ENCODE measurements around the gene POU2AF1.
"Not testable (repeated sequence)": the region's sequence is repeated elsewhere in the genome, so short reads cannot be mapped to it uniquely, and the experiment has no call there.

POU2AF1 gene

DNA sequence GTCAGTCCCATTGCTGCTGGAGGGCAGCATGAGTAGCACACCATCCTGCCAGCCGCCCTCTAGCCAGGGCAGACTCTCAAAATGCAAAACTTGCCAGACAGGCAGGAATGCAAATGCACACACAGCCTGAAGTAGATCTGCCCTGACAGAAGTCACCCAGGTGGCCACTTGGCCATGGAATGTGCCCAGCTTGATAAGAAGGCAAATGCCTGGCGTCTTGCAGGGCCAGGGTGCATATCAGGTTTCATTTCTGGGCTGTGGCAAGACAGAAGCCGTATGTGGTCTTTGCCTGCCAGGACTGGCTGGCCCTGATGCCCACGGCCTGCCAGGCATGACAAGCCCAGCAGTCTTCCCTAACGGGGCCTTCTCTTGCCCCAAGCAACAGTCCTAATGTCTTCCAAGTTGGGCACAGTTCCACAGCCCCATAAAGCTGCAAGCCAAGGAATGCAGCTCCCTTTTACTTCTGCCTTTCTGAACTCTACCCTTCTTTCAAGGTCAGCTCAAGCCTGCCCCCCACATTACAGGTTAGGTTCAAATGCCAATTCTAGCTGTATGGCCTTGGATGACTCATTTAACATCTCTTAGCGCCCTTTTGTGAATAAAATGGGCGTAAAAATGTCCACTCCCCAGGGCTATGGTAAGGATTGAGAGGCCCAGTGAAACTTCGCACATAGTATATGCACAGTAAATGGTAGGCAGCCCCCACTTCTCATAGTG lies 51.0 kb downstream of the POU2AF1 start:
- TF ChIP-seq POLR2A (IDR thresholded peaks at IDR 0.05; ENCODE audit: low read depth, low read length) = no peak
- DNase-seq (ENCODE audit: insufficient read length, low spot score) (no peak), FAIRE-seq (no peak)

DNA sequence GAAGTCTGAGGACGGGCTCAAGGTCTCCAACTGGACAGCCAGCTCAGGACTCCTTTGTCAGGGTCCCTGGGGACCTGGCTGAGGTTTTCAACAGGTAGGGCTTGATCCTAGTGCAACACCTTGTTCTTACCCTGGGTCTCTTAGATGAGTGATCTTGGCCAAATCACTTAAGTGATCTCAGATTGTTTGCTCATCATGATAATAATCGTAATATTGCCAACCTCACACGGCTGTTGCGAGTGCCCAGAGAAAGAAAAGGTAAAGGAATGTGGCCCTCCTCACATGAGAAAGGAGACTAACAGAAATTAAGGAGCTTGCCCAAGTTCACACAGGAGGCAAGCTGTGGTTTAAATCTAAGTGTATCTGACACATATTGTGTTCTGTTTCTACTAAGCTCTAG lies 52.3 kb downstream of the POU2AF1 start:
- DNase-seq (ENCODE audit: insufficient read length, low spot score) = no peak
- FAIRE-seq = no peak
- TF ChIP-seq POLR2A (IDR thresholded peaks at IDR 0.05; ENCODE audit: low read depth, low read length) = no peak

DNA sequence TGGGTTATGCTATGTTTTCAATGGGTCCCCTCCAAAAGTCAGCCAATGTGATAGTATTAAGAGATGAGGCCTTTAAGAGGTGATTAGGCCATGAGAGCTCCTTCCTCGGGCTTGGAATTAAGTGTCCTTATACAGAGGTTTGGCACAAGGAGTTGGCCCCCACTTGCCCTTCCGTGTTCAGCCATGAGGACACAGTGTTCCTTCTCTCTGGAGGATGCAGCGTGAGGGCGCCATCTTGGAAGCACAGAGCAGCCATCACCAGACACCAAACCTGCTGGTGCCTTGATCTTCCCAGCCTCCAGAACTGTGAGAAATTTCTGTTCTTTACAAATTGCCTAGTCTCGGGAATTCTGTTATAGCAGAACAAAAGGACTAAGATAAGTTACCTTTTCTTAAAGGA lies 53.8 kb downstream of the POU2AF1 start:
- TF ChIP-seq POLR2A (IDR thresholded peaks at IDR 0.05; ENCODE audit: low read depth, low read length) = no peak
- no peak for DNase-seq (ENCODE audit: insufficient read length, low spot score)
- FAIRE-seq = no peak

DNA sequence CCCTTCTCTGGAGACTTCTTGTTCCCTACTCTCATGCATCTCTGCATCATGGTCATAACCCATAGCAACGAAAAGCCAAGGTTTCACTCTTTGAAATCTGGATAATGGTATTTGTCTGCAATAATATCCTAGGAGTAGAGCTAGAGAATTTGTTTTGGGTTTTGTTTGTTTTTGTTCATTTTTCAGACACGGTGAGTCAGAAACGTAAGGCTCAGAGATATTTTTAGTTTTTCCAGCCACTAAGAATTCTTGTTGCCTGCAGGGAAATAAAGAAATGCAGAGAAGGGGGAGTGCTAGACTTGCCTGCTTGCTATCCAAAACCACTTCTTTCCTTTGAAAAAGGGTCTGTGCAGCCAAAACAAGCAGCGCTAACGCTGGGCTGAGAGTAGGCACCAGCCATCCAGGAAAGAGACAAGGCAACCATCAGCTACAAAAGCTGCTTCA lies 54.8 kb downstream of the POU2AF1 start:
- no peak for TF ChIP-seq POLR2A (IDR thresholded peaks at IDR 0.05; ENCODE audit: low read depth, low read length)
- no peak for DNase-seq (ENCODE audit: insufficient read length, low spot score)
- FAIRE-seq = no peak

DNA sequence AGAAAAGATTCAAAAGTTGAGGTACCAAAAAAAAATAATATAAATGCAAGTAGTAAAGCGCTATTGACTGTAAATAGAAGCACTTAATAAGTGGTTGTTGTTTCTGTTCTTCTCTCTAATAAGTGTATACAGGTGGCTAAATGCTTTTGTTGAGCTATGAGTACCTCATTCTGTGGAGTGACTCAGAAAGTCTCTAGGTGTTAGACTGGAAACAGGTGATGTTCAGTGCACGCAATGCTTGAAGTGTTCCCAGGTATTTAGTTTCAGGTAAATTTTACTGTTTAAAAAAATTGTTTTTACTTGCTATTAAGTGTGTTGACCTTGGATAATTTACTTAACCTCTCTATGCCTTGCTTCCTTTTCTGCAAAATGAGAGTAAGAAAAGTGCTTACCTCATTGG lies 56.5 kb downstream of the POU2AF1 start:
- no peak for DNase-seq (ENCODE audit: insufficient read length, low spot score)
- FAIRE-seq = no peak

DNA sequence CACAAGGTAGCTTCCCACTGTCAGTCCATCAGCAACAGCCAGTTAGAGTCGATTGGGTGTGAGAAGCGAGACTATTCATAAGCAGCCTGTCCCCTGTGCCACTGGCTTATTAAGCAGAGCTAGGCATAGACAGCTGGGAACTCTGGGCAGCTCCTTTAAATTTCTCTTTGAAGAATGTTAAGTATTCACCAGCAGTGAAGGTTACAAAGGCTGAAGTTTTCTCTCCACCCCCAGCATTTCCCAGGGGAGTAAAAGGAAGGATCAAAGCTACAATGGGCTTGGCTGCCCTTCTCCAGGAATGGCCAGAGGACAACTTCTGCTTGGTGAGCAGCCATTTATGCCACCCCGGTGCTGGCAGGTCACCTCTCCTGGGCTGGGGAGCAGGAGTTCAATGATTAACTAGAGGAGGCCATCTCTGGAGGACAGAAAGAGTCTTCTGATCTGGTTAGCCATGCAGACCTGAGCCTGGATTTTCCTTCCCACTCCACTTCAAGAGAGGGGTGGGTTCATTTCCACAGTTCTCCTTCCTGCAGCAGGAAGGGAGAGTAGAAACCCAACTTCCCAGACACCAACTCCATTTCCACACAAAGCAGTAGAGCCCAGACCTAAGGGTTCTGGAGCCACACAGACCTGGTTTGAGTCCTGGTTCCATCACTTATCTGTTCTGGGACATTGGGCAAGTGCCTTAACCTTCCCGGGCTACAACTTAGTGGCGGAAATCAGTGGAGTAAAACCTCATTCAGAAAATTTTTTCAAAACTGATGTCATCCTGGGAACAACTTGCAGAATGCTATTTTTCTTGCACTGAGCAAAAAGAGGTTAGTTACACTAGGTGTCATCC lies 58.1 kb downstream of the POU2AF1 start:
- FAIRE-seq (no peak), DNase-seq (ENCODE audit: insufficient read length, low spot score) (no peak)
- TF ChIP-seq POLR2A (IDR thresholded peaks at IDR 0.05; ENCODE audit: low read depth, low read length) = no peak

More for the DNA sequence above, 56.5 kb downstream of the POU2AF1 start:
- TF ChIP-seq POLR2A (IDR thresholded peaks at IDR 0.05; ENCODE audit: low read depth, low read length) = no peak

DNA sequence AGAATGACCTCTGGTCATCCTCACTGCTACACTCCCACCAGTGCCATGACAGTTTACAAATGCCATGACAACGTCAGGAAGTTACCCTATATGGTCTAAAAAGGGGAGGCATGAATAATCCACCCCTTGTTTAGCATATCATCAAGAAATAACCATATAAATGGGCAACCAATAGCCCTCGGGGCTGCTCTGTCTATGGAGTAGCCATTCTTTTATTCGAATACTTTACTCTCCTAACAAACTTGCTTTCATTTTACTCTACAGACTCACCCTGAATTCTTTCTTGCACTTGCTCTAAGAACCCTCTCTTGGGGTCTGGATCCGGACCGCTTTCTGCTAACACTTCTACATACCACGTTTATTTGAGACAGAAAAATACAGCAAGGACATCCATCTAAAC lies 58.9 kb downstream of the POU2AF1 start:
- DNase-seq (ENCODE audit: insufficient read length, low spot score); FAIRE-seq: not testable (repeated sequence)

DNA sequence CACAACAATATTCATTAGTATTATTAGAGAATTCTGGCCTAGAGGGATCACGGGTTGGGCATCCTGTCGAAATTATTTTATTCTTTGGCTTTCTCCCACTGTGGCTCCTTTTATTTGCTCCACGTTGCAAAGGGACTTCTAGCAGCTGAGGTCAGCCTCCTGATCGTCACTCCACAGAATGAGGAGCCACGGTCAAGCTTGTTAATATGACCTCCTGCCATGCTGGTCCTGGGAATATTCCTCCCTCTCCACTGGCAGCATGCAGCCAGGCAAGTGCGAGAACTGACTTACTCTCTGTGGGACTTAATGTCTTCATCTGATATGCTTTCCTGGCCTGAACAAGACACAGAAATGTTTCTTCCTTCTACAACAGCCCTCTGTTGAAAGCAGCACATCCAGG lies 59.8 kb downstream of the POU2AF1 start:
- DNase-seq (ENCODE audit: insufficient read length, low spot score) = no peak
- no peak for FAIRE-seq
- no peak for TF ChIP-seq POLR2A (IDR thresholded peaks at IDR 0.05; ENCODE audit: low read depth, low read length)

DNA sequence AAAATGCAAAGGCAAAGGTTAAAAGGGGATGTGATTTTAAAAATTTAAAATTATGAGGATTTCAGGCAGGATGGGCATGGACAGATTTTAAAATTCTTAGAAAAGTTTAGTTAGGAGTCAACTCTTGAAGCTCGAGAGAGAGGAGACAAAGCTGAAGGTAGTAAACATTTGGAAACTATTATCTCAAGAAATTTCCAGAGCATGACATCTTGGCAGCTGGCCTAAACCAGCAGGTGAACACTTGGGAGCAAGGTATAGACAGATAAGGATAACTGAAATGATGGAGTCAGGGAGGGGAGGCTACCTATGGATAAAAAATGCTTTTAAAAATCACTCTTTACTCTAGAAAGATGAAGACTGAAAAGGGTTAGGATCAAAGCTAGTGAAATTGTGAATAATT lies 67.0 kb downstream of the POU2AF1 start:
- no peak for DNase-seq (ENCODE audit: insufficient read length, low spot score)
- TF ChIP-seq POLR2A (IDR thresholded peaks at IDR 0.05; ENCODE audit: low read depth, low read length) = no peak
- FAIRE-seq = no peak

DNA sequence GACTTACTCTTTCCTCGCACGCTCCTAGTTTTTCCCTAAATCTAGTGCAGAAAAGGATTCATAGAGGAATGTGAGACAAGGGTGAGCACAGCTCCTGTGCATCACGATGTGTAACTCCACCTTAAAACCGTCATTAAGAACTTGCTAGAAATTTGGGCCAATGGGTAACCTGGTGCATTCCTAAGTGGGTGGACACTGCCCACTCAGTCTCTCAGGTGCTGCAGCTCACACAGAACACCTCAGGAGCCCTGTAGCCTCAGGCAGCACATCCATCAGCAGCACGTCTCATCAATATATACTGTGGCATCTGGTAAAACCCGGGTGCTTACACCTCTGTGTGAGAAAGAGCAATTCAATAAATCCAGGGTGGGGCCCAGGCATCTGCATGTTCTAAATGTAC lies 68.4 kb downstream of the POU2AF1 start:
- TF ChIP-seq POLR2A (IDR thresholded peaks at IDR 0.05; ENCODE audit: low read depth, low read length) = no peak
- FAIRE-seq (no peak), DNase-seq (ENCODE audit: insufficient read length, low spot score) (no peak)

DNA sequence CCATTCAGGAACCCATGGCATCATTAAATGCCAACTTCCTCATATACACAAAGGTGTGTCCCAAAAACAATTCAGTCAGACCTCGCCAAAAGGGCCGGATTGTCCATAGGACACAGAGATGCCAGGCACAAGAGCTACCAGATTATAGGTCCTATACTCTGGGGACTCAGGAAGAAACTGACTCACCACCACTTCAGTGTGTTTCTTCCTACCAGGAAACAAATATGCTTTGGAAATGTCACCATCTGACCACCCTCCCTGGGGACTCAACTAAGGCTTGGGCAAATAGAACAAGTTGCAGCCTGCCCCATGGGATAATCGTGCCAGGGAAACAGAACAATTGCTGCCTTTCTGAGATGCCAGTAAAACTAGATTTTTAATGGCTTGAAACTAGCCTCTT lies 69.0 kb downstream of the POU2AF1 start:
- FAIRE-seq = no peak
- no peak for TF ChIP-seq POLR2A (IDR thresholded peaks at IDR 0.05; ENCODE audit: low read depth, low read length)
- no peak for DNase-seq (ENCODE audit: insufficient read length, low spot score)

DNA sequence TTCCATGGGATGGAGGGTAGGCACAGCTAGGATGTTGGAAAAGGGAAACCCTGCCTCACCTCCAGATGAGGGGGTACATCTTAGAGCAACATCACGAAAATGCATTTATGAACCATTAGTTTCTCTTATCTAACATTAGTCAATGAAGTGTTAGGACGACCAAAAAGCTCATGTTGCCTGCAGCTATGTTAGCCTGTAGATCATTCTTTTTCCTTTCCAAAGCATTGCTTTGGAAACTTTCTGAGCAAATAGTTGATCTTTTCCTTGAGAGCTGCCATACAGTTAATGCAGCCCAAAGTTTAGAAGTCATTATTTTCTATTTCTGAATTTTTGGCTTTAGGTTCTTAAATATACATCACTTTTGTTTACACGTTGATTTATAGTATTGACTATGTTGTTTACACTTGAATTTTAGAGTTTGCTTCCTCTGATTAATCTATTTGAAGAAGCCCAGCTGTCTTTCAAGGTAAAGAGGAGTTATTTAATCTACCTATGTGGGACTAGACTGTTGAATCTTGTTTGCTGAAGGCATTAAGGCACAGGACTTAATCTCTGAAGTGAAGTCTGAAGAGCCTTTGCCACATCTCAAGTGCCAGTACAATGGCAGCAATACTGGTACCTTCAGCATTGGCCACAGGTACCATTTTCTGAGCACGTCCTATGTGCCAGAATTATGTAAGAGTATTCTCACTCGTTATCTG lies 69.7 kb downstream of the POU2AF1 start:
- no peak for FAIRE-seq
- no peak for DNase-seq (ENCODE audit: insufficient read length, low spot score)
- no peak for TF ChIP-seq POLR2A (IDR thresholded peaks at IDR 0.05; ENCODE audit: low read depth, low read length)

DNA sequence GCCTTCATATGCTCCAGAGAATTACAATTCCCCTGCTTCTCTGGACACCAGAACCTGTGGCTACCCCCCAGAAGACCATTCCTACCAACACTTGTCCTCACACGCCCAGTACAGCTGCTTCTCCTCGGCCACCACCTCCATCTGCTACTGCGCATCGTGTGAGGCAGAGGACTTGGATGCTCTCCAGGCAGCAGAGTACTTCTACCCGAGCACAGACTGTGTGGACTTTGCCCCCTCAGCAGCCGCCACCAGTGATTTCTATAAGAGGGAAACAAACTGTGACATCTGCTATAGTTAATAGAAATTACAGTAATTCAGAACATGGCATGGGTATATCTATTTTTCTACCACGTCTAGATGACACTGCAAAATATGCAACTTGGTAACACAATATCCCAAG lies 70.9 kb downstream of the POU2AF1 start:
- TF ChIP-seq POLR2A (IDR thresholded peaks at IDR 0.05; ENCODE audit: low read depth, low read length) = no peak
- no peak for DNase-seq (ENCODE audit: insufficient read length, low spot score)
- no peak for FAIRE-seq

DNA sequence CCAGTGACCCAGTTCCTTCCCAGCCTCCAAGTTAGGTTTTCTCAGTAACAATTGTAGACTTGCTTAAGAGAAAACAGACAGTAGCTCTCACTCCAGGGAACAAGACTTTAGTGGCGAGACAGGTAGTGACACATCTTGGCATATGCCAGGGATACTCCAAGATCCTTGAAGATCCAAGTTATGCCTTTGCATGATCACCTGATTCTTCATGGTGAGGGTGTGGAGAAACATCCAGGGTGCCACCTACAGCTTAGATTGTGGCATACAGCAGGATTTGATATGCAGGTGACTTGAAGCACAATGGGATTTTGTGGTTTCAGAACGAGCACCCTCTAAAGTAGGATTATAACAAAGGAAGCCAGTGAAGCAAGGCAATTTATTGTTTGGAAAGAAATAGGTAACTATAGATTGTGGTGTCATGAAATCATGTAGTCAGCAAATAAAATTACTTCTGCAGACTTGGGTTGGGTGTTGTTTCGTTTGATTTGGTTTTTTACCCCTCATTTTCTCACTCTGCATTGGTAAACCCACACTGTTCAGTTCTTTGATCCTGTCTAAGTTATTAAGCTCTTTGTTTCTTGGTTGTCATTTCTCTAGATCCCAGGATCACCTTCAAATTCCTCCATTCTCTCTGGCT lies 71.5 kb downstream of the POU2AF1 start:
- DNase-seq (ENCODE audit: insufficient read length, low spot score) (no peak), FAIRE-seq (no peak)
- TF ChIP-seq POLR2A (IDR thresholded peaks at IDR 0.05; ENCODE audit: low read depth, low read length) = no peak
